A549 (cell line): ENCODE results near the gene TFRC.

Experiments used
- CHD2 ChIP-seq: fragments of 150-350 bp; IDR thresholded peaks from 2 replicates; pipeline ENCODE4 v1.6.1; 2014; ENCODE audit warnings: low read length; ENCODE audit not compliant: partially characterized antibody
- E2F6 ChIP-seq: IDR thresholded peaks from 2 replicates; pipeline ENCODE4 v1.6.1; 2012; ENCODE audit warnings: low read depth, borderline replicate concordance
- EP300 ChIP-seq, 2 experiments: fragments of >200 bp; sonication (Bioruptor Twin); formaldehyde crosslinking; IDR thresholded peaks; 2 replicates in 1 of 2; 3 replicates in 1 of 2; pipeline ENCODE4 v1.6.1; 2016 to 2017
- FOSL2 ChIP-seq, 2 experiments: fragments of 450-650 bp in 1 of 2; fragments of >200 bp in 1 of 2; sonication (Bioruptor Twin) in 1 of 2; formaldehyde crosslinking; IDR thresholded peaks; 2 replicates each; pipeline versions ENCODE4 v1.5.0 to v1.6.1; 2016 to 2020; ENCODE audit warnings: mild to moderate bottlenecking in 1 of 2, moderate library complexity in 1 of 2
- KDM5A ChIP-seq: fragments of 200-600 bp; sonication (generic); IDR thresholded peaks from 2 replicates; pipeline ENCODE4 v1.6.1; 2016; ENCODE audit warnings: antibody characterized with exemption, mild to moderate bottlenecking
- PBX3 ChIP-seq: IDR thresholded peaks from 2 replicates; pipeline ENCODE4 v1.6.1; 2012
- TP53 ChIP-seq: fragments of 250-450 bp; sonication (Bioruptor Pico); IDR thresholded peaks from 2 replicates; pipeline ENCODE4 v1.5.0; 2021; ENCODE audit warnings: mild to moderate bottlenecking, moderate library complexity
- TF ChIP-seq, protein P1 (sequence below): fragments of >200 bp; sonication (Bioruptor Twin); formaldehyde crosslinking; IDR thresholded peaks from 3 replicates; pipeline ENCODE4 v1.5.1; 2016

GRCh38 chr3:196079682-196080081 is 2.2 kb downstream of the TFRC start:
- TF ChIP-seq, protein P1, sequence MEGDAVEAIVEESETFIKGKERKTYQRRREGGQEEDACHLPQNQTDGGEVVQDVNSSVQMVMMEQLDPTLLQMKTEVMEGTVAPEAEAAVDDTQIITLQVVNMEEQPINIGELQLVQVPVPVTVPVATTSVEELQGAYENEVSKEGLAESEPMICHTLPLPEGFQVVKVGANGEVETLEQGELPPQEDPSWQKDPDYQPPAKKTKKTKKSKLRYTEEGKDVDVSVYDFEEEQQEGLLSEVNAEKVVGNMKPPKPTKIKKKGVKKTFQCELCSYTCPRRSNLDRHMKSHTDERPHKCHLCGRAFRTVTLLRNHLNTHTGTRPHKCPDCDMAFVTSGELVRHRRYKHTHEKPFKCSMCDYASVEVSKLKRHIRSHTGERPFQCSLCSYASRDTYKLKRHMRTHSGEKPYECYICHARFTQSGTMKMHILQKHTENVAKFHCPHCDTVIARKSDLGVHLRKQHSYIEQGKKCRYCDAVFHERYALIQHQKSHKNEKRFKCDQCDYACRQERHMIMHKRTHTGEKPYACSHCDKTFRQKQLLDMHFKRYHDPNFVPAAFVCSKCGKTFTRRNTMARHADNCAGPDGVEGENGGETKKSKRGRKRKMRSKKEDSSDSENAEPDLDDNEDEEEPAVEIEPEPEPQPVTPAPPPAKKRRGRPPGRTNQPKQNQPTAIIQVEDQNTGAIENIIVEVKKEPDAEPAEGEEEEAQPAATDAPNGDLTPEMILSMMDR = no peak
- no peak for TF ChIP-seq CHD2
- TF ChIP-seq EP300 (IDR thresholded peaks at IDR 0.05) = no peak
- TF ChIP-seq KDM5A = no peak
- TF ChIP-seq E2F6 = no peak
- TF ChIP-seq PBX3 = no peak
- no peak for TF ChIP-seq TP53 (CRISPR knock-in tag)
- no peak for TF ChIP-seq FOSL2 (IDR thresholded peaks at IDR 0.05)
- TF ChIP-seq FOSL2 (CRISPR knock-in tag; IDR thresholded peaks at IDR 0.05) = no peak
